ENCODE results near the gene BOD1L2.

The BOD1L2 gene

DNA sequence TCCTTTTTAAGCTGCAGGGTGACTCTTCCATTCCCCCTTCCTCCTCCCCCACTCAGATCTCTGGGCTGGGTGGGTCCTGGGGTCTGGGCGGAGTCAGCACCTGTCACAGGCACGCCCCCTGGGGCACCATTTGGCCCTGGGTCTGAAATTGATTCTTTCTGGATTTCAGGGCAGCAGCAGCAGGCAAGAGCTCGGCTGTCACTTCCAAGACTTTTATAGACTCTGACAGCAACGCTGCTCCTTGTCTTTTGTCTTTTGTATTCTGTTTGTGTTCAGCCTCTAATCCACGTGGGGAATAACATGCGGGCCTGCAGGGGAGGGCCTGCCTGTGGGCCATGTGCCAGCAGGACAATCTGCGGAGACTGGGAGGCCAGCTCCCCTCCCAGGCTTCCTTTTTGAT, 3.9 kb downstream of the BOD1L2 start:
- DNase-seq = no peak

DNA sequence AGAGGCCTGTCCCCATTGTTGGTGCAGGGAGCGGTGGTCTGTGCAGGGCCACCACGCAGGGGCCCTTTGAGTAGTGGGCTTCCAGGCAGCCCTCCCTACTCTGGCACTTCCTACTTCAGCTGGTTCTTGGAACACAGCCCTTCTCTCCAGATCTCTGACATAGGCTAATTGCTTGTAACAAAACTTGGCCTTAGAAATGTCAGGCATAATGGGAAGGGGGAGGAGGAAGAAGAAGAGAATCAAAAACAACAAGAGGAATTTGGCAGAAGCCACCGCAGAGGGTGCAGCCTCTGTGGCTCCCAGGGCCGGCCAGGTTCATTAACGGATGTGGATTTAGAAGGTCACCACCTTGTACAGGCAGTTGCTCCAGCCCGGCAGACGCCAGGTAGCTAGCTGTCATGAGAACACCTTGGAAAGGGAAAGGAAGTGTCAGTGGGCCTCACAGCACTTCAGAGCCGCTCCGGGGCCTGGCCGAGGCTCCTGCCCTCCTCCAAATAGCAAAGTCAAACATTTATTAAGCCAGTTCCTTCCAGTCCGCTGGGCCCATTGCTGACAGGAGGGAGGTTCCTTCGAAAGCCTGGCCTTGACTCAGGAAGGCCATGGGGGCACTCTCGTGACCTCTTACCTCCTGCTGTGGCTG, 7.4 kb downstream of the BOD1L2 start:
- no peak for DNase-seq

DNA sequence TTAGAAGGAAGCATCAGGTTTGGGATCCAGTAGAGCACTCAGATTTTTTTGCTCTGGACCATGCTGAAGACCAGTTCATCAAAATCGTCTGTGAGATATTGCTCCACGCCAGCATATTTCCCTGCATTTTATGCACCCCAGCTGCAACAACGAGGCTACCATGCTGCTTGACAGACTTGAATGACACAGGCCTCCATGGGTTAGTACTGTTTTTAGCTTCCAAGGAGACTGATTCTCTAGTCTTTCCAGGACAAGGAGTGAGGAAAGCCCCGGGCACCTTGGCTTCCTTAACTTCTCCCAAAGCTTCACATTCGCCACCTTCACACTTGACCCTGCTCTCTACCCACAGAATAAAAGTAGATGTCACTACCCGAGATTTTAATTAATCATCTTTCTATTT, 17.5 kb downstream of the BOD1L2 start:
- no peak for DNase-seq

DNA sequence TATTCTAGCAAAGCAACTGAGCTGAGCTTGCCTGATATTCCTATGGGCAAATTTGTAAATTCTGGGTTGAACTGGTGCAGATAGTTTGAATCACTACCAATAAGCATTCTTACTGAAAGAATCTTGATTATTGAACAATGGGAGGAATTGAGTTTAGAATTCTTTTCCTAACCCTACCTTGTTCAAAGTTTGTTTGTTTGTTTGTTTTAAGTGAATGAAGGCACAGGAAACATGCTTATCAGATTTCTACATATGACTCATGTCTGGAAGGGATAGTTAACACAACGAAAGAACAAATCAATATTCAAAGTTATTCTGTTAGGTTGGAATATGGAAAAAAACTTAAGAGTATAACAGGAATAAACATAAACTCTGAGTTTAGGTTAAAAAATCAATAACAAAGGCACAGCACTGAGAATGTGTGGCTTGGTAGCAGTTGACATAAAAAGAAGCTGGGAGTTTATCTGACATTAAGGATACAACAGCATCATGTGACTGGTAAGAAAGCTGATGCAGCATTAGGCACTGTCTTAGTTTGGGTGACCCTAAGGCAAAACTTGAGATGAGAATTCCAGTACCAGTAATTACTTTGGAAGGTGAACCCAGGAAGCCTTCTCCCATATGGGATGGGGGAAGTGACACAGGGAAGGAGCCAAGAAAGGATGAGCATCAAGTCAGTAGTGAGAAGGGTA, 20.9 kb downstream of the BOD1L2 start:
- DNase-seq = no peak

DNA sequence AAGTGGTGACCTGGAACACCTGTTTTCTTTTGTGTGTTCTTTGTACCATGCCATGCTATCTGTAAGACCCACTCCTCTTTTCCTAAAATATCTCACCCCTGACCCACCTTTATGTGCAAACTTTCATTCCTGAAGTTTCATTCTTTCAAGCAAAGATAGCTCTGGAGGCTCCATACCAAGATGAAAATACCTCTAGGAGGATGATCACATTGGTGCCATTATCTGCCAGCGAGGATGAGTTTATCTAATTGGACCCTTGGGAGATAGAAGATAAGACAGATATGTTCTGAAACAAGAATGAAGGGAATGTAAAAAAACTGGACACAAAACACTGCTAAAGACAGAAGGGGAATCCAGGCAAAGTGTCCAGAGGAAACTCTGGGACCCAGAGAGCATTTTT, 24.1 kb downstream of the BOD1L2 start:
- no peak for DNase-seq

DNA sequence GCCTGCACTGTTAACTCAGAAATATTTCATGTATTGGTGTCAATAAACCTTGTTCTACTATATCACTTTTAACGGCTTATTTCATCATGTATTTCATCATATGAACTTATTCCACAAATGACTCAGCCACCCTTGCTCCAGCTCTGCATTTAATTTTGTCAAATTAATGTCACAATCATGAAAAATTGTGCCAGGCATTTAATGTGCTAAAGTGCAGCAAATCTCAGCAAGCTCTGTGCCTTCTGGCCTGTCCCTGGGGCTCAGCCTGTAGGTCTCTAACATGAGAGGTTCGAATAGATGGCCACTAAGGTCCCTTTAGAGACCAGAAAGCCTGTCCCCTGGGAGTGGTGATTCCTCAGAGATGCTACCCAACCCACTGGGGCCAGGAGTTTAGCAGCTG, 28.6 kb downstream of the BOD1L2 start:
- DNase-seq = no peak

DNA sequence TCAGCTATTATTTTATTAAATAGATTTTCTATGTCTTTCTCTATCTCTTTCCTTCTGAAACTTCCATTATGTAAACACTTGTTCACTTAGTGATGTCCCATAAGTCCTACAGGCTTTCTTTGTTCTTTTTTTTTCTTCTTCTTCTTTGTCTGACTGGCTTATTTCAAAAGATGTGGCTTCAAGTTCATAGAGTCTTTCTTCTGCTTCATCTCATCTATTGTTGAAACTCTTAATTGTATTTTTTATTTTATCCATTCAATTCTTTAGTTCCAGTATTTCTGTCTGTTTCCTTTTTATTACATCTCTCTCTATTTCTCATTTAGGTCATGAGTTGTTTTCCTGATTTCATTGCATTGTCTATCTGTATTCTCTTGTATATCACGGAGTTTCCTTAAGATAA, 38.5 kb downstream of the BOD1L2 start:
- DNase-seq = no peak

DNA sequence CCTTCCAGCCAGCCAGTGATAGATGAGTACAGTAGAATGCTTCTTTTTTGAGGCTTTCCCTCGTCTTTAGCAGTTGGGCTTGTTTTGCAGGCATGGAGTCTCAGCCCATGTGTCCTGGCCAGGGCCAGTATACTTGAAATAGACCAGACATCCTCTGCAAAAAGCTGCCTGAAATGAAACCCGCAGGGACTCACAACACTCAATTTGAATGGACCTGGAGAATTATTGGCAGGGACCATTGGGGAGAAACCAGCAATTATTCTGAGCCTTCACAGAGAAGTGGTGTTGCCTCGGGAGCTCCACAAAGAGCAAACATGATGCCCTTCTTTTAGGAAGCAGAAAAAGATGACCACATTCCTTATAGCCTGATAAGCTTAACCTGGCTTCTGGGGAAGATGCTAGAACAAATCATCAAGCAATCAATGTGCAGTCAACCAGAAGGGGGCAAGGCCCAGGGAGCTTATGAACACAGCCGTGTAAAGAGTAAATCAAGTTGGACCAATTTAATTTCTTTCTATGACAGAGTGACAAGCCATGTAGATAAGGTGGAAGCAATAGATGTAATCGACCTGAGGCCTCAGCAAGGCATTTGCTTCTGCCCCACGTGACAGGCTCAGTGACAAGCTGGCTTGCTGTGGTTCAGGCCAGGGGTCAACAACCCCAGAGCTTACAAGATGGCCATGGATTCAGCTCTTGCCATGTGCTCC, 42.1 kb downstream of the BOD1L2 start:
- no peak for DNase-seq

DNA sequence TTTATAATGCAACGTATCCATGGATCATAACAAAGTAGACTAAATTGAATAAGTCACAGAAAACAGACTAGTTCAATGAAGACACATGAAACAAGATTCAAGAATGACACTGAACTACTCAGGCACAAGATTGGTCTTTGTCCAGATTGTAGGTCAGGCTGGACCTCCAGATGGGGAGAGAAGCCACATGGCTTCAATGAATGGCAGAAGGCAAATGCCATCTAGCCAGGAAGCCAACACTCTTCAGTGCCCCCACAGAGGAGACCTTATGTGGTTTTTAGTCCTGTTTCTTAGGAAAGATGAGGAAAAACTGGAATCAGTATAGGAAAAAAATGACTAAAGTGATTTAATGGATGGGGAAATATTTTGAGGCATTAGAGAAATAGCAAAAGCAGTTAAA, 43.1 kb downstream of the BOD1L2 start:
- DNase-seq = no peak

DNA sequence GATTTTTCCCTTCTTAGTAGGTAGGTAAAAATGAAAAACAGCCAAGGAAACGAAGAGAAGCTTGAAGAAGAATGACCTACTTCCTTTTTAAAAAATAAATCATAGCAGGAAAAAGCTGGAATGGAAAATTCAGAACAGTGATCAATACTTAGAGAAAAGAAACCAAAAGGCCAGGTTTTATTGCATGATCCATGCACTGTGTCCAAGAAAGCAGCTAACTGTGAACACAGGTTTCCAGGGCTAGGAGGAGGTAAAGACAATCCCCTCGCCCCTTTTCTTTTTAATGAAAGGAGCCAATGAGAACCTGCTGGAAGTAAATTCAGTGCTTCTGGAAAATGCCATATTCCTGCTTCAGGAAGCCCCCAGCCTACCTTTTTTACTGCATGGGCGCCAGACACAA, 47.2 kb downstream of the BOD1L2 start:
- DNase-seq = no peak

DNA sequence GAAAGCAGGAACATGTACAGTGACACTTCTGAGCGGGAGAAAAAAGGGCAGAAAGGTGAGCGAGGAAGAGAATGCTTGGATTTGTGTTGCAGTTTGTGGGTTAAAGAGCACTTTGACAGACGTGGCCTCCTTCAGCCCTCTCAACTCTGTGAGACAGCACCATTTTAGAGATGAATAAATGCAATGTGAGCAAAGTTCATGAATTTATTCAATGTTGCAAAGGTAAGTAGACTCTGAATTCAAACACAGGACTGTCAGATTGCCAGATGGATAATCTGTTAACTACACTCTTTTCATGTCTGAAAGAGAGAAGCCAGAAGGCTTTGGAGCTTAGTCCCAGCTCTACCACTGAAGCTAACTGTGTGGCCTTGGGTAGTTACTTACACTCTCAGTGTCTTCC, 47.7 kb downstream of the BOD1L2 start:
- no peak for DNase-seq

DNA sequence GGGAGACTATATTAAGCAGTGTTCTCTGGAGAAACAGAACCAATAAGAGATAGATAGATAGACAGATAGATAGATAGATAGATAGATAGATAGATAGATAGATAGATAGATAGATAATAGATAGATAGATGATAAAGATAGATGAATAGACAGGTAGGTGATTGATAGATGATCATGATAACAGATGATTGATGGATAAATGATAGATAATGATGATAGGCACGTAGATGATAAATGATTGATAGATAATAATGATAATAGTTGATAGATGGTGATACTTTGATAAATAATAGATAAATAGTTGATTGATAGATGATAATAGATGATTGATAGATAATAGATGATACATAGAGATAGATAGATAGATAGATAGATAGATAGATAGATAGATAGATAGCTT, 48.5 kb downstream of the BOD1L2 start:
- no peak for DNase-seq

DNA sequence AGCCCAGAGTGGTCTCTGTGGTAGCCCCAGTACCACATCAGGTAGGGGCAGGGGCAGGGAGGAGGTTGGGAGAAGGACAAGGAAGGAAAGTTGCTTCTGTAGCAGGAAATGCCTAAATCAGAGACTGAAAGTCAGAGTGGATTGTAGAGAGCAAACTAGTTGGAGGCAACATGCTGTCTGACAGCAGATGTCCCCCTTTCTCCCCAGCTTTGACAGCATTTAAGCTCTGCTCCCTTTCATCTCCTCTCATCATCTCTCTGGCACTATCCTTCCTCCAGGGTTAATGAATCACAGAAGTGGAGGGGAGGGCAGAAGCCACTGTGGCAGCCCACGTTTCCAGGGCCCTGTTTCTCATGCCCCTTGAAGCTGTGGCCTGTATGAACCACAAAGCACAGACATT, 50.4 kb downstream of the BOD1L2 start:
- DNase-seq = no peak

DNA sequence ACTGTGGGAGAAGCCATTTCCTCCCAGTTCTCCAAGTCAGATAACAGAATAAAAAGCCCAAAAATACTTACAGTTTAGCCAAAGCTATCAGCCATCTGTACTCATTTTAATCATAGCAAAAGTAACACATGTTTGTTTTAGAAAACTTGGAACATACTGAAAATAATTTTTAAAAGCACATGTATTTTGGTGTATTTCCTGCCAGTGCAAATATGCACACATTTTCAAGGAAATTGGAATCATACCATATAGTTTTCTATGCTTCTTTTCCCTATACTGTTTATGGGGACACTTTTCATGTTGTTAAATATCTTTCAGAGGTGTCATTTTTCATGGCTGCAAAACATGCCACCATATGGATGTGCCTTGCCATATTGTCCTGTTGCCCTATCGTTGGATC, 51.2 kb downstream of the BOD1L2 start:
- no peak for DNase-seq
